ENCODE results near the gene DYTN.

Gene DYTN

DNA sequence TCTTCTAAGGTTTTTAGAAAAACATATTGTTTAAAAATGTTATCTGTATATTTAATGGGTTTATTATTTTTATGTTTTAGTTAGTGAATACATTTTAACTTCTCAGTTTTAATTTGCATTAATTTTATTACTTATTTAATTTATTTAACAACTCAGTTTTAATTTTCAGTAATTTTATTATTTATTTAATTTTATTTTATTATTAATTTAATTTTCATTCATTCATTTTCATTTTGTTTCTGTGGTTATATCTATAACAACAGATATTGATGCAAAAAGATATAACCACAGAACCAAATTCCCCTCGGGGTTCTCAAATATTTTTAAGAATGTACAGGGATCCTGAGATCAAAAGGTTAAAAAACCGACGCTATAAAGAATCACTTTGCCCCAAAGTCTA lies 52.9 kb downstream of the DYTN start:
- Histone ChIP-seq H3K4me1 (no peaks in the 10 kb centered on the region), H3K27ac (no peak overlapping the region), H3K9ac (no peak overlapping the region), H3K4me3 (no peak overlapping the region), H4K20me1 (no peaks in the 10 kb centered on the region), H3K36me3 (no peaks in the 10 kb centered on the region), H3K4me2 (no peak overlapping the region), H3K27me3 (no peaks in the 10 kb centered on the region), H3K9me3 (no peaks in the 10 kb centered on the region)
- no peak for TF ChIP-seq Cebpa-rat (IDR thresholded peaks at IDR 0.05)

DNA sequence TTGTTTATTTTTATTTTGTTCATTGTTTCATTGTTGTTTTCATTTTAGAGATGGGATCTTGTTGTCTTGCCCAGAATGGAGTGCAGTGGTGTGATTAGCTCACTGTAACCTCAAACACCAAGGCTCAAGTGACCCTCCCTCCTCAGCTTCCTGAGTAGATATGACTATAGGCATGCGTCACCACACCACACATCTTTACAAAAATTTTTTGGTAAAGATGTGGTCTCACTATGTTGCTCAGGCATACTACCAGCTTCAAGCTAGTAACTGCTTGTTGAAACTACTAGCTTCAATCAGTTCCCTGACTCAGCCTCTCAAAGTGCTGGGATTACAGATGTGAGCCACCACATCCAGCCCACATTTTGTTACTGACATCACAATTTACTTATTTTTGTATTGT lies 61.1 kb downstream of the DYTN start:
- peaks cover 9% of the 10 kb centered on the region; the same call in 1 of the 2 replicates for H3K9me3 ChIP-seq
- H4K20me1 ChIP-seq, result no peaks in the 10 kb centered on the region
- no peaks in the 10 kb centered on the region for H3K27me3 ChIP-seq
- H3K27ac ChIP-seq, result no peak overlapping the region
- H3K4me3 ChIP-seq, result no peak overlapping the region
- no peaks in the 10 kb centered on the region for H3K36me3 ChIP-seq
- no peak for TF ChIP-seq Cebpa-rat (IDR thresholded peaks at IDR 0.05)
- H3K4me2 ChIP-seq, result no peak overlapping the region
- H3K9ac ChIP-seq, result no peak overlapping the region
- H3K4me1 ChIP-seq, result no peaks in the 10 kb centered on the region

GRCh38 chr2:206647985-206648384 lies 70.2 kb downstream of the DYTN start:
- Histone ChIP-seq H4K20me1 (no peaks in the 10 kb centered on the region; the same call in 1 of the 2 replicates), H3K4me3 (no peak overlapping the region), H3K4me1 (no peaks in the 10 kb centered on the region), H3K9ac (no peak overlapping the region), H3K27me3 (no peaks in the 10 kb centered on the region), H3K27ac (no peak overlapping the region), H3K36me3 (no peaks in the 10 kb centered on the region), H3K9me3 (no peaks in the 10 kb centered on the region), H3K4me2 (no peak overlapping the region)
- TF ChIP-seq Cebpa-rat (IDR thresholded peaks at IDR 0.05), result no peak

GRCh38 chr2:206642075-206643025 lies 75.8 kb downstream of the DYTN start, which contains the start of gene FAM237A:
Gene FAM237A (plus strand): TSS chr2:206642487. CDS start chr2:206644237, 1,750 bp downstream.
- no peak within 1 kb of the TSS for H3K9ac ChIP-seq
- no peak within 1 kb of the TSS for H3K27ac ChIP-seq
- TF ChIP-seq Cebpa-rat (IDR thresholded peaks at IDR 0.05), result no peak
- no peaks in the 10 kb centered on the region for H3K4me1 ChIP-seq
- peaks cover 12% of the 10 kb centered on the region for H3K9me3 ChIP-seq
- no peaks in the 10 kb centered on the region; the same call in 1 of the 2 replicates for H4K20me1 ChIP-seq
- no peaks in the 10 kb centered on the region for H3K27me3 ChIP-seq
- no peak within 1 kb of the TSS for H3K4me2 ChIP-seq
- H3K36me3 ChIP-seq, result no peaks in the 10 kb centered on the region
- no peak within 1 kb of the TSS for H3K4me3 ChIP-seq

DNA sequence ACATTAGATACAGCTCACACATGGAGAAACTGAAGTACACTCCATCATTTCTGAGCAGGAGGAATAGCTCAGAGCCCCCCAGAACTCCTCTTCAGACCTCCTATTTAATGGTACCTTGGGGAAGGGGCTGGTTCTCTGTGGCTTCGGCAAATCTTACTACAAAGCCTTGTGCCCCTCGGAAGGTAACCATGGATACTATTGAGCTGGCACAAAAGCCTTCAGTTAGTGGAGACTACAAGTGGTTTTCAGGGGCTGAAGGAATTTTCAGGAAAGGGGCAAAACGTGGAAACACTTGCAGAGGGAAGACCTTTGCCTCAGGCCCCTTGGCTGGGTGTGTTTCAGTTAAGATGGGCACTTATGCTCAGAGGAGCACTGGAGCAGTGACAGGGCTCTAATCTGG lies 77.0 kb downstream of the DYTN start:
- H3K4me3 ChIP-seq, result no peak overlapping the region
- no peak for TF ChIP-seq Cebpa-rat (IDR thresholded peaks at IDR 0.05)
- H3K9me3 ChIP-seq, result peaks cover 12% of the 10 kb centered on the region
- H3K4me2 ChIP-seq, result no peak overlapping the region
- H3K36me3 ChIP-seq, result no peaks in the 10 kb centered on the region
- no peaks in the 10 kb centered on the region for H3K4me1 ChIP-seq
- H3K27ac ChIP-seq, result no peak overlapping the region
- H3K9ac ChIP-seq, result no peak overlapping the region
- H3K27me3 ChIP-seq, result no peaks in the 10 kb centered on the region
- H4K20me1 ChIP-seq, result no peaks in the 10 kb centered on the region; the same call in 1 of the 2 replicates

DNA sequence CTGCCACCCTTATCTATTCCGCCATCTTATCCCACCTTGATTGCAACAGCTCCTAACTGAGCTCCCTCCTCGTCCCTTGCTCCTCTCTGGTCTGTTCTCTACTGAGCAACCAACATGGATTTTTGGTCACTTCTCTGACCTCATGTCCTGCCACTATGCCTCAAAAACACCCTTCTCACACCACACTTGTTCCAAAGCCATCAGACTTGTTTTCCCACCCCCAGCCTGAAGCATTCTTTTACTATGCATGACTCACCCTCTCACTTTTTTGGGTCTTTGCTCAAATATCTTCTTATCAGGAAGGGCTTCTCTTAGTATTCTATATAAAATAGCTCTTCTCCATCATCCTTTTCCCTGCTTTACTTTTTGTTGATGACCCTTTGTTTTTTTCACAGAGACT lies 78.6 kb downstream of the DYTN start:
- Histone ChIP-seq H3K9me3 (peaks cover 12% of the 10 kb centered on the region), H4K20me1 (no peaks in the 10 kb centered on the region; the same call in 1 of the 2 replicates), H3K4me2 (no peak overlapping the region), H3K9ac (no peak overlapping the region), H3K4me1 (no peaks in the 10 kb centered on the region), H3K27ac (no peak overlapping the region), H3K27me3 (no peaks in the 10 kb centered on the region), H3K4me3 (no peak overlapping the region), H3K36me3 (no peaks in the 10 kb centered on the region)
- no peak for TF ChIP-seq Cebpa-rat (IDR thresholded peaks at IDR 0.05)

DNA sequence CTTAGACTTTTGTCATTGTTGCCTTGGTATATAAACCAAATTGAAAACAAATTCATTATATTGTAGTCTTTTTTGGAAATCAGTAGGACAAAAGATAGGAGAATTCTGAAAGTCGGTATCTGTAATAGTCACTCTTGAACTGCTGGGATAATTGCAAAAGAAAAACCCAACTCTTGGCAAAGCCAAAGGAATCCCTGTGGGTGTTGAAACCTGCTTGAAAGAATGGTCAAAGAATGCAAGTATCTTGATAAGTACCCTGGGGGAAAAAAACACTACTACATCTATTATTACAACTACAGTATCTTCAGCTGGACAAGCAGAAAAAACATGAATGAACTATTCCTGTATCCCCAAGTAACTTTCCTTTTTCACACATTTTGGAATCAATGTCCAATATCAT lies 83.2 kb downstream of the DYTN start:
- Histone ChIP-seq H3K9me3 (no peaks in the 10 kb centered on the region), H3K36me3 (no peaks in the 10 kb centered on the region), H3K4me3 (no peak overlapping the region), H3K4me2 (no peak overlapping the region), H3K4me1 (no peaks in the 10 kb centered on the region), H3K27ac (no peak overlapping the region), H3K27me3 (no peaks in the 10 kb centered on the region), H3K9ac (no peak overlapping the region), H4K20me1 (no peaks in the 10 kb centered on the region)
- no peak for TF ChIP-seq Cebpa-rat (IDR thresholded peaks at IDR 0.05)

DNA sequence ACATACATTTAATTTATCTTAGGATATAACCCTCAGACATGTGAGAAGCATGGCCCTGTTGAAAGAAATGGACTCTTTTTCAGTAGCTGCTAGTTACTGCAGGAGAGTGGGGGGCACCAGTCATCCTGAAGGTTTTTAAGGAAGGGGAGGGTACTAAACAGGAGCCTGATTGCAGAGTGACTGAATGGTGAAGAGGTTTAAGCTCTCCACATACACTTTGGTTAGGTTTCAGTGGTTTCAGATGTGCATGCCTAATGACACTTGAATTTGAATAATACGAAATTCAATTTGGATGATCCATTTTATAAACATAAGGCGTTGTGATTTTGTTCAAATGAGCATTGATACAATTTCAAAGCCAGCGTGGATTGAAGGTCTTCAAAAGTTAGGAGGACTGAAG lies 86.9 kb downstream of the DYTN start:
- Histone ChIP-seq H4K20me1 (no peaks in the 10 kb centered on the region), H3K27me3 (no peaks in the 10 kb centered on the region), H3K9me3 (no peaks in the 10 kb centered on the region), H3K27ac (no peak overlapping the region), H3K4me2 (no peak overlapping the region), H3K4me3 (no peak overlapping the region), H3K4me1 (no peaks in the 10 kb centered on the region), H3K9ac (no peak overlapping the region), H3K36me3 (no peaks in the 10 kb centered on the region)
- no peak for TF ChIP-seq Cebpa-rat (IDR thresholded peaks at IDR 0.05)

GRCh38 chr2:206627632-206628031 lies 90.6 kb downstream of the DYTN start:
- Histone ChIP-seq H3K4me1 (no peaks in the 10 kb centered on the region), H3K9ac (no peak overlapping the region), H3K9me3 (no peaks in the 10 kb centered on the region), H3K36me3 (no peaks in the 10 kb centered on the region), H3K27me3 (no peaks in the 10 kb centered on the region), H3K4me2 (no peak overlapping the region), H3K4me3 (no peak overlapping the region), H3K27ac (no peak overlapping the region), H4K20me1 (no peaks in the 10 kb centered on the region)
- no peak for TF ChIP-seq Cebpa-rat (IDR thresholded peaks at IDR 0.05)

GRCh38 chr2:206626108-206626507 lies 92.1 kb downstream of the DYTN start:
- Histone ChIP-seq H3K27me3 (no peaks in the 10 kb centered on the region), H3K9me3 (no peaks in the 10 kb centered on the region)
- TF ChIP-seq Cebpa-rat (IDR thresholded peaks at IDR 0.05), result no peak

More at GRCh38 chr2:206626108-206626507, 92.1 kb downstream of the DYTN start:
- H3K4me2 ChIP-seq, result no peak overlapping the region
- H3K27ac ChIP-seq, result no peak overlapping the region
- H3K9ac ChIP-seq, result no peak overlapping the region
- H4K20me1 ChIP-seq, result no peaks in the 10 kb centered on the region
- H3K4me3 ChIP-seq, result no peak overlapping the region
- H3K36me3 ChIP-seq, result no peaks in the 10 kb centered on the region
- no peaks in the 10 kb centered on the region for H3K4me1 ChIP-seq

Measured in BLaER1 (cell line).